SIG-M5 treated with dmso at 0.1 percent for 504 hours (cell line): ENCODE measurements around the gene HOXA9.

Source experiments
- DNase-seq: peaks from one replicate; lab custom pipeline; 2025; ENCODE audit not compliant: unreplicated experiment; lab: John Stamatoyannopoulos, UW

The HOXA9 gene

DNA sequence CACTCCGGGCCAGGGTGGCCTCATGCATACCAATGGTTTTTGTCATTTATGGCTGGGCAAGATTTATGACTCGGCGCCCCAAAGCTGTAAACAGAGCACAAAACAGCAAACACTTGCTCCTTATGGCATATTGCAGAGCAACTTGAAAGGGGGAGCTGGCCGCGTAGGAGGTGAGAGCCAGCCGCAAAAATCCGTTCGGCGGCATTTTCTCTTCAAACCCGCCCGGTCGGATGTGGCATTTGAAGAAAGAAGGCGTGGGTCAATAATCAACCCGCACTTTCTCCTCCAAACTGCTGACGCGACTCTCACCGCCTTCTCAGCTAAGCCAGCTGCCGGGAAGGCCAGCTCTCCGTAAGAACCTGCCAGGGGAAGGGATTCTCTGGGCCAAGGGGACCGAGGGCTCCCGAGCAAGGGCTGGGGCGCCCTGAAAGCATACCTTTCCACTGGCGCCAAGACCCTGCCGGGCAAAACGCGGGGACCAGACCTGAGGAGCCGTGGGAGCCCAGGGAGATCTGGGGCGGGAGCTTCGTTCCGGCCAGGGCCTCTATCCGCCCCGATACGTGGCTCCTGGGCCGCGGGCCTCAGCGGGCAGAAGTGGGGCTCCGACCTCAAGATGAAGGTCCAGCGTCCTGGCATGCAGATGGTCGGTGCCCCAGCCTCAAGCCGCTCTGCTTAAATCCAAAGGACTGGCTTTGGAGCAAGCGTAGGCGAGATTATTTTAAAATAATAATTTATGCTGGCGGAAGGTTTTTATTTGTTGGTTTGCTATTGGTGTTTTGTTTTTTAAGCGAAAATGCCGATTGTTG, 49.9 kb downstream of the HOXA9 start:
- no peak for DNase-seq

DNA sequence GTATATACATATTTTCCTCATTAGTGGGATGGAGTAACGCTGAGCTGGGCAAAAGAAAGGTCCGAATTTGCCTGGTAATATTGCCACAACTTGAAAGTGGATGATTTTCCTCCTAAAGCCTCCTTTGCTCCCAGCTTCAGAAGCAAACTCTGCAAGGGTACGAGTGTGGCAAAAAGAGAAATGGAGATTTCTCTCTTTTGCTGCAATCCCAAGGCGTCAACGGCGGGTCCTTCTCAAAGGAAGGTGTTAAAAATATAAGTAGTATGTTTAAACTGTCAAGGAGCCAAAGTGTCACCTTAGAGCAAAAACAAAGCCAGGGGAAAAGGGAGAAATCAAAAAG, 50.5 kb downstream of the HOXA9 start:
- DNase-seq = no peak

DNA sequence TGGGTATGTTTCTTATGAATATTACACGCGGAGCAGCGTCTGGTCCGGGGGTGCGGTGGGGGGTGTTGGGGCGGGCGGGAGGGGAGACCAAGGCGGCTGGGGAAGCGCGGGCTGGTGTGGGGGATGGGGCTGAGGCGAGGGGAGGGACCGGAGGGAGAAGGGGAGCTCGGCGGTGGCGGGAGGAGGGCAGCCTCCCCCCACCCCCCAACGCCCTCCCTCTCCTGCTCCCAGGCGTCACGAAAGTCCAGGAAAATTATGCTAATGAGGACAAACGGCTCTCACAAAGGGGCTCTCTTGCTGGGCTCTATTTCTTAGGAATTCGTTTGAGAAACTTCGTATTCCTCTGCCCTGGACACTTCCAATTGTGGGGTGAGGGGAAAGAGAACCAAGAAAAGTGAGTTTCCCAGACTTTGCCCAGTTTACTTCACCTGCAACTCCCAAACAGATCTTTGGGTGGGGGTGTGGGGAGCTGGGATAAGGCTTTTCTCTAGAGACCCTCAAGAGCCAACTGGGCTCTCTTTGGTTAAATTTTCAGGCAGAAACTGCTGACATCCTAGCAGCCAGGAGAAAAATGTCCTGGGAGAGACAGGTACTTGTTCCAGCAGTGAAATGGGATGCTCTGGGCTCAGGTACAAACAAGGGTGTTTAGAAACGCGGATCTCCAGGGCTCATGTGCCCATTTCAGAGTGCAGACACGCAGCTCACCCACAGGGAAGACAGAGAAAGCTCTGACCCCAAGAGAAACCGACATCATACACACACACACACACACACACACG, 51.2 kb downstream of the HOXA9 start:
- no peak for DNase-seq

GRCh38 chr7:27112955-27113949, 52.1 kb downstream of the HOXA9 start:
- DNase-seq = no peak
